PC-9 (cell line): Measurements from ENCODE around the gene SPEG.

Experiments used
- CTCF ChIP-seq: fragments of 200-600 bp; sonication (generic); conservative IDR thresholded peaks from 2 replicates; pipeline ENCODE4 v1.6.1; 2017; ENCODE audit warnings: mixed run types, antibody characterized with exemption, mild to moderate bottlenecking, moderate library complexity
- EZH2 ChIP-seq: fragments of 200-600 bp; sonication (generic); IDR thresholded peaks from 2 replicates; pipeline ENCODE4 v1.8.0; 2017; ENCODE audit warnings: antibody characterized with exemption, low read depth

DNA sequence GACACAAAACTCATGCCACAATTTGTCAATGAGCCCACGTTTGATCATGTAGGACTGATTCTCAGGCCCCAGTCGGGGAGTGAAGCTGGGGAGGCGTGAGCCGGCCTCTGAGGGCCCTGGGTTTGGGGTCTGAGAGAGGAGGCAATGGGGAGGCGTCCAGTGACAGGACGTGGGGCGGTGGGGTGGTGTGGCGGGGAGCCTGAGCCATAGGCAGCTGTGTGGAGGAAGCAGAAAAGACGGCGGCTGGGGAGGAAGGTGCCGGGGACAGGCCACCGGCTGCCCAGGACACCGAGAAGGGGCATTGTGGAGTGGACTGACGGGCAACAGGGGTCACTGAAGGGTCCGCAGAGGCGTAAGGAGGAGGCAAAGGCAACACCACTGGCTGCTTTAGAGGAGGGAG, 101.8 kb downstream of the SPEG start:
- TF ChIP-seq CTCF (no peak), EZH2 (no peak)
